HG02642 (cell line): ENCODE measurements around the gene DPYD.

ENCODE experiments used
- ATAC-seq: cut with Tn5 transposase; IDR thresholded peaks from one replicate; pipeline ENCODE4 v1.9.1; 2021; ENCODE audit warnings: mild to moderate bottlenecking; ENCODE audit not compliant: unreplicated experiment, poor library complexity

The DPYD gene

GRCh38 chr1:97907886-97908285 is 12.9 kb downstream of the DPYD start:
- no peak for ATAC-seq

DNA sequence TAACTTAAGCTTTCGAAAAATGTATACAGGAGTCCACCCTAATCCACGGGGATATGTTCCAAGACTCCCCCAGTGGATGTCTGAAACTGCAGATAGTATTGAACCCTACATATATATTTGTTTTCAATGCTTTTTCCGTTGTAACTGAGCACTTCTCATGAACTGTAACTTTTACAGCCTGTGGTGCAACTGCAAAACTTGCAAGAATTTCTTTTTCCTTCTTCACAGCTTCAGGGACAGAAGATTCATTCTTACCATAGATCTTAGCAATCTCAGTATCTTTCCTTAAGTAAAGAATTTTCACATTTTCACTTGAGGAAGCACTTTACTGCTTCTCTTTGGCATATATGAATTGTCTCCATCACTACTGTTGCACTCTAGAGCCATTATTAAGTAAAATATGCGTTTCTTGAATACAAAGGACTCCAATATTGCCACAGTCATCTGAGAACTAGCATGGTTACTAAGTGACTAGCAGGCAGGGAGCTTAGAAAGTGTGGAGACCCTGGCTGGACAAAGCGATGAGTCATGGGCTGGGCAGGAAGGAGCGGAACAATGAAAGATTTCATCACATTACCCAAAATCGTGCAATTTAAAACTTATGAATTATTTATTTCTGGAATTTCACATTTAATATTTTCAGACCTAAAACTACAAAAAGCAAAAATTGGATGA is 14.1 kb downstream of the DPYD start:
- no peak for ATAC-seq

DNA sequence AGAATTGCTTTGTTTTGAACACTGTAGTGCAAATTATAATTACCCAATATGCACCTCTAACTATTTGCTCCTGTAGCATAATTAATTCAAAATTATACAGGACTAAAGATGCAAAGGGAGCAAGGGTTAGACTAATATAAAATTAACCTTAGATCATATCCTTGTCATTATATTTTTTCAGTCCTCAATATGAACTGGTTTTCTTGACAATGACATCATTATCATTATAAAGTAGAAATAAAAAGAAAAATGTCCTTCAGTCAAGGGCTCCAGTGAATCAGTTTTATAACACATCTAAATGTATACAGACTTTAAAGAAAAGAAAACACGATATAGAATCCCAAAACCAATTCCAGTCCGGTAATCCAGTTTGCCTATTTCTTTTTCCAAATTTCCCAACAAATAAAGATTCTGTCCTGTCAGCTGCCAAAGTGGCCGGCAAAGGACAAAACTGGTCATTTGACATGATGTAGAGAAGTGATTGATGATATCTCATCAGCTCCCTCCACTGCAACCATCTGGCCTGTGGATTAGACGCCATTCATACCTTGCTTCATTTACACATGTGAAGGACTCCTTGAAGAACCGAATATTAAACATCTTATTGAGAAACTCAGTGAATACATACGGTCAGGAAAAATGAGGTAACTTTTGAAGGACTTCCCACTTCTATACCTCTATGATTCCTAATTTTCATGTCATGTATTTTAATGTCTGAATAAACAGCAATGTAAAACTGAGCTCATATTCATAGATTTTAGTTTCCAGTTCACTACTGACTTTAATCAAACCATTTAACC is 15.5 kb downstream of the DPYD start:
- ATAC-seq, result no peak

DNA sequence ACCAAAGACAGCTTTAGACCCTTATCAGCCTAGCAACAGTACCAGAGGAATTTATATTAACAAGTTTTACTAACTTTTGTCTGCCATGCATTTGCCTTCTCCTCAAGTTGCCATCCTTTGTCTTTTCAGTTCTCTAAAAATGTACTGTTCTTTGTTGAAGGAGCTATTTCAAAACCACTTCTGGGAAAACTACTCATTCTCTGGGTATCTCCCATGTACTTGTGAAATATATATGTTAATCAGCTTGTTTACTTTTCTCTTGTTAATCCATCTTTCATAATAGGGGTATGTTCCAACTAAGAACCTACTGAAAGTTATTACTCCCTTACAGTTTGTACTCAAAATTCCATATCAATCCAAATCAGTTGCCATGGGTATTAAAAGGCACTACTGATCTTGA is 16.3 kb downstream of the DPYD start:
- ATAC-seq, result no peak

GRCh38 chr1:97903626-97904025 is 17.2 kb downstream of the DPYD start:
- ATAC-seq, result no peak

- ATAC-seq, result no peak
These were observed 18.8 kb downstream of the DPYD start for GRCh38 chr1:97902067-97902466.

GRCh38 chr1:97901017-97901658 is 19.7 kb downstream of the DPYD start:
- ATAC-seq, result no peak

- no peak for ATAC-seq
These were observed 21.9 kb downstream of the DPYD start for GRCh38 chr1:97898948-97899347.

DNA sequence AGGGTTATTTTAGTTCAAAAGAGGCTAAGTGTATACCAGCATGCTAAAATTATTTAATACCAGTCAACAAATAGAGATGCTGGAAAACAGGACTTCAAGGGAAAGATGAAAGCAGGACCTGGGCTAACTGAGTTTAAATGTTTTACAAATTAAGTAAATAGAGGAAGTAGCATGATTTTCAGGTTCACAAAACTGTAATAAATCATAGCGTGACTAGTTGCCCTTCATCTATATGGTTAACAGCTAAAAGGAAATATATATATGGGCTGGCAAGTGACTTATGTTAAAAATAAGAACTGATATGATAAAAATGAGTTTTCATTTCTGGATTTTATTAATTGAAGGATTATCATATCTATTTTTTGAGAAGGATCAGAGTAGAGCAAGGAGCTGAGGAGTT is 25.6 kb downstream of the DPYD start:
- ATAC-seq, result no peak

- ATAC-seq, result no peak
These were observed 27.0 kb downstream of the DPYD start for GRCh38 chr1:97893844-97894243.

DNA sequence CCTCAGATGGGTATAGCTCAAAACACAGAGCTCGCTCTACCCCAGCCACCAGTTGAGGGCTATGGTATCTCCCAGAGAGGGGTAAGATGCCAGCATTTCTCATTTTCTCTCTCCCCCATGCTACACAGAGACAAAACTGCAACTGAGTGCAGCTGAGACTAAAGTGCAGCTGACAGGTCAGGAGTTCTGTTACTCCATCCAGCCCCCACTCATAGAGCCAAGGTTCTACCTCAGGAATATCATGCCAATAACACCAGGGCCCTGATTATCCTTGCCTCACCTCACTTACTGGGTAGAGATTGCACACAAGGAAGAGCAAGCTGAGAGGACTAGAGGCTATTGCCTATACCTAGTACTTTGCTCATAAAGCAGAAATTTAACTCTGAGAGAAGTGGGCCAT is 34.6 kb downstream of the DPYD start:
- no peak for ATAC-seq

DNA sequence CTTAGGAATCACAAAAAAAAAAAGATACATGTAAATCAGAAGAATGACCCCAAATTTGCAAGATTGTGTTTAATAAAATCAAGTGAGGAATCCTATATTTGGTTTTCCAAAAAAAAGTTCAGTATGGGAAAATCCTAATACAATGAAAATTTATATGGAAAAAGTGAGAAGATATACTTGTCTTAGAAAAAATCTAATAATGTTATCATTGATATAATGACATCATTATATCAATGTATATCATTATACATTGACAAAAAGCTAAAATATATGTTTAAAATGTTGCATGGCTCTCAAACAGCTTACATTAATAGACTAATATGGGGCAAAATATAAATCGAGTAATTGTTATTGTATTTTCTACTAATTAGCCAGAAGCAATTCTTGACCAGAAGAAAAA is 37.0 kb downstream of the DPYD start:
- no peak for ATAC-seq

DNA sequence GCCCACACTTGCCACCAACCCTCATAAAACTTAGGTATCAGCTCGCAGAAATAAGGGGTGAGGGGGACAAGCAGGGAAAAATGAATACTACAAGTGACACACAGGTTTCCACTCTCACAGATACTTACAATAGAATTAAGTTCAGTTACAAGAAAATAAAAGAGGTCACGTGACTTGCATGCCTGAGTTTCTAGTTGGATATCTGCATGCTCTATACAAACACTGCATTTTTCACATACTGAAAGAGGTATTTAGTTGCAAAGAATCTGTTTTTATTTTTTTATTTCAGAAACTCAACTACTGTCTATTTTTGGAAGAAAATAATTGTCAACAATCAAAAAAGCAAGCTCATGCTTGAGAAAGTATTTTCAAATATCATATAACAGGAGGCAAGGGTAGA is 43.5 kb downstream of the DPYD start:
- ATAC-seq, result no peak

GRCh38 chr1:97875996-97876395 is 44.8 kb downstream of the DPYD start:
- no peak for ATAC-seq

- no peak for ATAC-seq
These were observed 50.2 kb downstream of the DPYD start for GRCh38 chr1:97870589-97870988.

GRCh38 chr1:97869441-97869840 is 51.4 kb downstream of the DPYD start:
- ATAC-seq, result no peak

DNA sequence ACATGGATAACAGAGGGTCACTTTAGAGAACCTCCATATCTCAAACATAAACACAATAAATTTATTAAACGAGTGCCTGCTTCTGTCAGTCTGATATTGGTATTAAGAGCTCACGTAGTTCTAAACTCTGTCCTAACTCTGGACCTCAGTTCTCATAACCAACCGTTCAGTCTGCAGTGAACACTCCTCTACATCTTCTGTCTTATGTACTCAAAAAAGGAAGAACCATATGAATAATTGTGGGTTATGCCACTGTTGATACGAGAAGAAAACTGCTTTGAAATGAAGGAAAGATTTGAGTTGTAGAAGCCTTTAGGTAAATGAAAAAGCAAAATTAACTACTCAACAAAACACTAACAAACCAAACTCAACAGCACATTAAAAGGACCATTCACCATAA is 53.7 kb downstream of the DPYD start:
- no peak for ATAC-seq

- ATAC-seq, result no peak
These were observed 56.2 kb downstream of the DPYD start for GRCh38 chr1:97864615-97865014.

- no peak for ATAC-seq
These were observed 67.6 kb downstream of the DPYD start for GRCh38 chr1:97853221-97853620.

DNA sequence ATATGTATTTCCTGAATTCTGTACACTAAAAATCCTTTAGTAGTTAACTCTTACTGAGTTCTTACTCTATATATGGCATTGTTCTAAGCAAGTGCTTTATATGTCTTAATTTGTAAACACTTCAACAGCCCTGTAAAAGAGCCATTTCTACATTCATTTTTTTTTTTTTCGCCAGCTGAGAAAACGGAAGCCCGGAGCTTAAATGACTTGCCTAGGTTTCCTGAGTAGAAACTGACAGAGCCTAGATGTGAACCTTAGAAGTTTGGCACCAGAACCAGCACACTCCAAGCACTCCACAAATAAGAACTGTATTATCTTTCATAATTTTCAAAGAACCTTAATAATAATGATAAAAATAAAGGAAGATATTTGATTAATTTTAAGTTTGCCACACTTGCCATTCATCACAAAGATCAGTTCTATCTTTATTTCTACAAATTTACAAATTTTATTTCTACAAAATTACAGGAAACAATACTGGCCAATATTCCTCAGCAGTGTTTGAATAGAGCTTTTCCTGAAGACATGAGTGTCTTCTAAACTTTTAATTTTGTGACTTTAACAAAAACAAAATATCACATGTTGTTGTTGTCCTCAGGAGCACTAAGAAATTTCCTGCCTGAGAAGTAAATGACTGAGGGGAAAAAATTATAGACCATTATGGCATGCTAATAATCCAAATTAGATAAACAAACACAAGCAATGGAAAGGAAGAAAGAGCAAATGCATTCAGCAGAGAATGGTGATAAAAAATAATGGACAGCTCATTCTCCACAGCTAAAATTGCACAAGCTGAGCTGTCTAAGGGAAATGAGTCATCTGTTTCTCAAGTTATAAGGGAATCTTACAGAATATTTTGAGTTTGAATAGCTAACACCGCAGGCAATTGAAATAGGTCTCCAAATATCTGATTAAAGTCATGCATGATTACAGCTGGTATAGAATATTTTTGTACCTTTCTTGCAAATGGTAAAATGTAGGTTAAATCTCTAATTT is 71.2 kb downstream of the DPYD start:
- no peak for ATAC-seq
